GM18861 (cell line): ENCODE measurements around the gene UBR2.
A peak's percentile ranks its signal among the peaks of the same experiment; 100 is the strongest.
"Not testable (repeated sequence)": the region's sequence is repeated elsewhere in the genome, so short reads cannot be mapped to it uniquely, and the experiment has no call there.

Source experiments
- ATAC-seq: cut with Tn5 transposase; IDR thresholded peaks from one replicate; pipeline ENCODE4 v1.9.1; 2021; ENCODE audit not compliant: unreplicated experiment

UBR2 gene

DNA sequence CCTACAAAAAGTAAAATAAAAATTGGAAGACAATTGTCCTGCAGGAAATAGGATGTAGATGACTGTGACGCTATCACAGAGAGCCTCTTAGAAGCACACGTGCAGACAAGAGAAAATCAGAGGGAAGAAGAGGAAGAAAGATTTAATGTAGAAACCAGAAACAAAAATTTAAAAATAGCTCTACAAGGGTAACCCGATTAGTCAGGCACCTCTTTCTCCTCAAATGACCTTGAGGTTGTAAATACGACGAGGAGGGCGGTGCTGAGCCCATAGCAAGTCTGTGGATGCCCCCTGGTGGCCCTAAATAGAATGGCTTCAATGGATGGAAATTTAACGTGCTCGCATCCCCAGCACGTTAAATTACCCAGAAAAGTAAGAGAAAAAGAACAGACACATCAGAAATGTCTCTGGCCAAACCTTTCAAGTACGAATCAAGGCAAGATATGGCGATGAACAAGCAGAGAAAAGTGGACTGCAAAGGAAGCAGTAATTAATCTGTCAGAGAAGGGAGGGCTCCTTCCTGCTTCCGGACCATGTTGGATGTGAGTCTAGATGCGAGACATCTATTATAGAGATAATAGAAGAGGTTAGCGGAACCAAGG, 162.8 kb downstream of the UBR2 start:
- ATAC-seq, result peak; percentile 76

GRCh38 chr6:42727087-42727611, 163.3 kb downstream of the UBR2 start:
- no peak for ATAC-seq

GRCh38 chr6:42727627-42728026, 163.8 kb downstream of the UBR2 start:
- no peak for ATAC-seq

DNA sequence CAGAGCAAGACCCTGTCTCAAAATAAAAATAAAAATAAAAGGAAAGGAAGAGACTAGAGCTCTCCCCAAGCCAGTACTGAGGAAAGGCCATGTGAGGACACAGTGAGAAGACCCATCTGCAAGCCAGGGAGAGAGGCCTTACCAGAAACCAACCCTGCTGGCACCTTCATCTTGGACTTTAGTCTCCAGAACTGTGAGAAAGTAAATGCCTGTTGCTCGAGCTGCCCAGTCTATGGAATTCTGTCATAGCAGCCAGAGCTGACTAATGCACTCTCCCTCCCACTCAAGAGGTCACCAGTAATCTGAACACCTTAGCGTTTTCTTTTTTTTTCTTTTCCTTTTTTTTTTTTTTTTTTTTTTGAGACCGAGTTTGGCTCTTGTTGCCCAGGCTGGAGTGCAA, 165.9 kb downstream of the UBR2 start:
- ATAC-seq, result no peak

DNA sequence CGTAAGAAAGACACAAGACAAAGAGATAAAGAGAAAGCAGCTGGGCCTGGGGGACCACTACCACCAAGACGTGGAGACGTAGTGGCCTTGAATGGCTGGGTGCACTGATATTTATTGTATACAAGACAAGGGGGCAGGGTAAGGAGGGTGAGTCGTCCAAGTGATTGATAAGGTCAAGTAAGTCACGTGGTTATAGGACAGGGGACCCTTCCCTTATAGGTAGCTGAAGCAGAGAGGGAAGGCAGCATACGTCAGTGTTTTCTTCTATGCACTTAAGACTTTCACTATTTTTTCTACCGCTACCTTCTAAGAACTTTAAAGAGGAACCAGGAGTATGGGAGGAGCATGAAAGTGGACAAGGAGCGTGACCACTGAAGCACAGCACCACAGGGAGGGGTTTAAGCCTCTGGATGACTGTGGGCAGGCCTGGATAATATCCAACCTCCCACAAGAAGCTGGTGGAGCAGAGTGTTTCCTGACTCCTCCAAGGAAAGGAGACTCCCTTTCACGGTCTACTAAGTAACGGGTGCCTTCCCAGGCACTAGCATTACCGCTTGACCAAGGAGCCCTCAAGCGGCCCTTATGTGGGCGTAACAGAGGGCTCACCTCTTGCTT, 170.1 kb downstream of the UBR2 start:
- ATAC-seq, result not testable (repeated sequence)

DNA sequence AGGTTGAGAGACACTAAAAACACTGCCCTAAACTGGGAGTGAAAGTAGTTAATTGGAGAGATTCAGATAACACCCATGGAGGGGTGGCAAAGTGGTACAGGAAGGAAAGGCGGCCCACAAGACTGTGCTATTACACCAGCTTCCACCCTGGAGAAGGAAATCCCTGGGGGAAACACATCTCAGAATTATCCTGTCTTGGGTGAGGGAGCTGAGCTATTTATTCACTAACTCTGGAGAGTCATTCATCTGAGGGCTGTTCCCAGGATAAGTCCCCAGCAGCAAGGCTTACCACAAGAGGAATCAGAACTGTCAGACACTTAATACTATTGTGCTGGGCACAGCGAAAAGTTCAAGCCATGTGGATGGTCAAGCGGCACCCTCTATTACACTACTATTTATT, 172.1 kb downstream of the UBR2 start:
- ATAC-seq, result no peak

DNA sequence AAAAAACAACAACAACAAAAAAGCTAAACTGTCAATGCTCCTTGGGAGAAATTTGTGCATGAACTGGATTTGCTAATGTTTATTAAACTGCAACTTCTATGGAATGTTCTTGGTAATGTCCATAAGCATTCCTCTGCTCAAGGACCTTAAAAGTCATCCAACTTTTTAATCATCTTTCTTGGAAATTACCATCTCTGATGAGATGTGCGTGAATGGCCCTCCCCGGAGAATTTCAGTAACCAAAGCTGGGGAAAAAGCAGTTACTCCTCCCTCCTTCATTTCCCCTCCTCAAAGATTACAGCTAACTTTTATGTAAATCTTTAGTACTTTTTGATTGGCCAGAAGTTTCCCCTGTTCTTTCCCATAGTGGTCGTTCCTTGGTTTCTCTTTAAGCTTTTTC, 176.9 kb downstream of the UBR2 start:
- no peak for ATAC-seq

DNA sequence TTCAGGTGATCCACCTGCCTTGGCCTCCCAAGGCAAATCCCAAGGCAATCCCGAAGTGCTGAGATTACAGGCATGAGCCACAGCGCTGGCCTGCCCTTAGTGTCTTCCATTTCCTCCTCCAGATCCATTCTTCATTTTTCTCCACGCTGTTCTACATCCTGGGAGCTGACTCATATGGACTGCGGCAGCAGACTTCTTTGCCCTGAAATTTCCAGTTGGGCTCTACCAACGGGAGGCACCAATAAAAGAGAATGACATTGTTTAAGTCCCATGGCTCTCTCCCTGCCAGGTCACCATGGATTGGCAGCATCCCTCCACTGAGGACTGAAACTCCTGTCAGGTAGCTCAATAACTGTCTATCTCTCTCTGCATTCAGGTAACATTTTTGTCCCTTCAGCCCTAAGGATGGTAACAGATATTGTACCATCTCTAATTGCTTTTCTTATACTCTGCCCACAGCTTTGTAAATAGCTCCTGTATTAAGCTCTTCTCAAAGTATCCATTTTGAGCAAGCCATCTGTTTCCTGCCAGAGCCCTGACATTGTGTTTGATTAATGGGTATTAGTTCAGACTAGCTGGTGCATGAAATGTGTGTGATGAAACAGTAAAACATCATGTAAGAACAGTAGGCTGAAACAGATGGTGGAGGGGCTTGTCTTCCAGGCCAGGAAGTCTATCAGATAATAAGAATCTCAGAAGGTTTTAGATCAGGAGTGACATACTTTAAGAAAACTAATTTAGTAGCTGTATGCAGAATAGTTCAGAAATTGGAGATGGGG, 178.5 kb downstream of the UBR2 start:
- ATAC-seq, result no peak
